NCI-H2171 (cell line): ENCODE measurements around the gene CCNI.
"Not testable (repeated sequence)": the region's sequence is repeated elsewhere in the genome, so short reads cannot be mapped to it uniquely, and the experiment has no call there.

Experiments
- DNase-seq: peaks from one replicate; lab custom pipeline; 2025; lab: John Stamatoyannopoulos, UW

CCNI gene

DNA sequence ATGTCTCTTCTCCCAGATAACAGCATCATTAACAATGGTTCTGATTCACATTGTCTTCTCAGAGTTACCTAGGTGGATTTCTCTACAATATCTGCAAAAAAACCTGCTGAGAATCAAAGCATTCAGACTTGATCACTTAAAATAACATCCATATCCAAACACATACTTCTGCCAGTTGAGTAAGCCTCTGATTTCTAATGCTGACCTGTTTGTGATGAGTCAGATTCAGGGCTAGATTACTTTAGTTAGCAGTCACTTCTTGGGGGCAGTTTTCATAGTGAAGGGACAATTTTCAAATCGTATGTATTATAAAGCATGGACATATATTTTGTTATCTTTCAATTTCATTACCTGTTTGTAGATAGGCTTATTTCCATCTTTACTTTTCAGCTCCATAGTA lies 35.5 kb downstream of the CCNI start:
- DNase-seq = no peak

DNA sequence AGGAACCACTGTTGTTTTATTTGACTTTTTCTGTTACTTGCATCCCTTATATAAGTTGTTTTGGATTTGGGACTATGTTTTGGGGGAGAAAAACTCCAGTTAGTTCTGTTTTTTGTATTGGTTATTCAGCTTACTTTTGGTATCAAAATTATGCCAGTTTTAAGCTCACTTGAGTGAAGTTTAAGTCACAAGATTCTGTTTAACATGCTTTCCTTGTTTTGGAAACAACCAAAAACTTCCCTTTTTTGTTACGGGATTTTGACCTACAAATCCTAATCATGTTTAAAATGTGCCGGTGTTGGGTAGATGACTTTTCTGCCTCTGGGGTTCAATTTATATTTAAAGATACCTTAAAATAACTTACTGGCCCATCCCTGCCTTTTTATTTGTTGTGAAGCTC lies 36.0 kb downstream of the CCNI start:
- no peak for DNase-seq

DNA sequence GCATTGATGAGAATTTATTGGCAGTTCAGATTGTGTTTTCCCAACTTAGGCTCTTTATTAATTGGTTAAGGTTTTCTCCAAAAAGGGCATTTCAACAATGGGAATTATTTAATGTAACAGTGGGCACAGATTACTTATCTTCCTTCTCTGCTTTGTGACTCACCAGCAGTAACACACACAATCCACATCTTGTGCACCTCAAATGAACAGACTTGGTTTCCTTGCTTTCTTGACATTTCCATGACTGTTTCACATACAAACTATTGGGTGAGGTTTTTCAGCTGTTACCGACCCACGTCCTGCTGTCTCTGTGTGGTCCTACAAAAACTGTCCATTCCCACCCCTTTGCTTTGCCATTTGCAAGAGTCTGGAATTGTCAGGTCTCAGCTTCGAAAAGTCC lies 38.1 kb downstream of the CCNI start:
- no peak for DNase-seq

DNA sequence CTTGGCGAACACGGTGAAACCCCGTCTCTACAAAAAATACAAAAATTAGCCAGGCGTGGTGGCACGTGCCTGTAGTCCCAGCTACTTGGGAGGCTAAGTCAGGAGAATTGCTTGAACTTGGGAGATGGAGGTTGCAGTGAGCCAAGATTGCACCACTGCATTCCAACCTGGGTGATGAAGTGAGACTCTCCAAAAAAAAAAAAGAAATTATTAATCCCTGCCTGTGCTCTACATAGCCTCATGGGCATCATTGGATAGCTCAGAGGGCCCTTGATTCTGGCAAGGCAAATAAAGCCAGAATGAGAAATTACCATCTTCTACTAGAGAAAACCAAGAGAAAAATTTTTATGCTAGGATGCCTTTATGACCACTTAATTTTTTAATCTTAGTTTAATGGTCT lies 38.6 kb downstream of the CCNI start:
- DNase-seq = not testable (repeated sequence)

DNA sequence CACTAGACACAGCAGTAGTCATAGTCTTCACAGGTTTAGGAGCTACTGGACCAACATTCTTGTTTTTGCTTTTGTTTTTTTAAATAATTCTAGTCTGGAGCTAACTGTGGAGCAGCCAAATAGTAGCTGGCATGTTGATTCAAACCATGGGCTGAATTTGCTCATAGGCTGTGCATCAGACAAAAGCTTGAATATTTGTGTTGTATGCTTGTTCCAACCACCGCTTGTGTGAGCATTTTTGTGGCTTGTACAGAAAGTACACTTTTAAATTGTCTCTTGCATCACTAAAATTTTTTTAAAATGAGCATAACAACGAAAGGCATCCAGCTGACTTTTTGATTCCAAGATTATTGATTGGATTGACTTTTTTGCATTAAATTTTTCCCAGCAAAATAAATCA lies 39.6 kb downstream of the CCNI start:
- no peak for DNase-seq

DNA sequence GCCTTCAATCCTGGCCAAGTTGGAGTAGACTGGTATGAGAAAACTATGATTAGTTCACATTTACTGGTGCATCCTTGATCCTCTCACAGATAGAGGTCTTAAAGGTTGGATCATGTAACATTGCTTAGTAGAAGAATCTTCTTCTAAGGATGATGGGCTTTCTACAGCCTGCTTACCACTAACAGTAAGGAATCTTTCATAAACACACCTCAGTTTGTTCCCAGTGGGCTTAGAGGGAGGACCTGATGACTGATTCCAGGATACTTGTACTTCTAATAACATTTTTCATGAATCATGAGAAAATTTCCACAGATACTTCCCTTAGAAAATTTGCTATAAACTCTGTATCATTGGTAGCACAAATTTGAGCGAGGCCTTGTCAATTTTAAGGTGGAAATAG lies 40.6 kb downstream of the CCNI start:
- no peak for DNase-seq

DNA sequence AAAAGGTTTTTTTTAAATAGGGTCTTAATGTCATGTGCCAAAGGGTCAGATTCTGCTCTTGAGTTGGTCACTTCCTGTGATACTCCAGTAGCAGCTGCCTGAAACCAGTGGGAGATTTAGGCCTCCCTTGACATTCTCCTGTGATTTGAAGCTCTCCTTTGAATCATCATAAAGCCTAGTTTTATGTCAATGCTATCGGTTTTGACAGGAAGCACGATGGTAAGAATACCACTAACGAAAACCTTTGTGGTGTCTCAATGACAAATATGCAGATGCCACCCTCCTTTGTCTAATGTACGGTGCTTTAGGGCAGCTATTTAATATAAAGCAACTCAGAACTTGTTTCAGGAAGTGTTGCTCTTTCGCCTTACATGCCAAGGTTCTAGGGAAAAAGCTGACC lies 44.2 kb downstream of the CCNI start:
- no peak for DNase-seq

DNA sequence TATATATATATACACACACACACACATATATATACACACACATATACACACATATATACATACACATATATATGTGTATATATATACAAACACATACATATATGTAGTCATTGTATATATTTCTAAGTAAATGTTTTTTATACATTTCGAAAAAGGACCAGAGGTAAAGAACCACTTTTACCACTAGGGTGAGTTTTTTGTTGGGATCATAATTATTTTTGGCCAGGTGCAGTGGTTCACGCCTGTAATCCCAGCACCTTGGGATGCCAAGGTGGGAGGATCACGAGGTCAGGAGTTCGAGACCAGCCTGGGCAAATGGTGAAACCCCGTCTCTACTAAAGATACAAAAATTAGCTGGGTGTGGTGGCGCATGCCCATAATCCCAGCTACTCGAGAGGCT lies 46.0 kb downstream of the CCNI start:
- not testable (repeated sequence) for DNase-seq

DNA sequence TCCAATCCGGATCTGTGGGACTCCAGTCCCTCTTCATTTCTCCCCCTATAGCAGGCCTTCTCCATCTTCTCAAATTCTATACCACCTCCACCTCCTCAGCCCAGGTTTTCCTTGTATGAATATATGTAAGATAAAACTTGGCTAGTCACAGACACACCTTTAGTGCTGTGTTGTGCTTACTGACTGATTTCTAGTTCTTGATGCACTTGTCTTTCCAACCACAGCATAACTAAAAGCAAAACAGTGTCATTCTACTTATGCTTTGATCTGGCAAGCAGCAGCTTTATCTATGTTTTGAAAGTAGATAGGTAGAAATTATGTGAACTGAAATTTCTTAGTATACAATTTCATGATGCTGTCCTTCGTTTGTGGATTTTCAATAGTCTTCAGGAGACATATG lies 47.5 kb downstream of the CCNI start:
- no peak for DNase-seq

DNA sequence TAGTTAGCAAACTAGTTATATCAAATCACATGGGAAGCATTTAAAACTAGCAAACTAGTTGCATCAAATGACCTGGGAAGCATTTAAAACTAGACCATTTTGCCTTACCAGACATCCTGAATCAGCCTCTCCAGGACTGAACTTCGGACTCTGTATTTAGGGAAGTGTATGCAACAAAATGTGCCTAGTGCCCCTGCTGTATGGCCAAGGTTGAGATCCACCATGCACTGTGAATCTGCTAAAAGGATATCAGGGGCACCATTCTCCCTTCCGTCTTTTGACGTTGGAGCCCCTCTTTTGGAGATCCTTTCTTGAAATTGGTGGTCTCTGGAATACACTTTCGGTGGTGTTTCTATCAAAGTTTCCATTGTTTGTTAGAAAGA lies 49.5 kb downstream of the CCNI start:
- no peak for DNase-seq

DNA sequence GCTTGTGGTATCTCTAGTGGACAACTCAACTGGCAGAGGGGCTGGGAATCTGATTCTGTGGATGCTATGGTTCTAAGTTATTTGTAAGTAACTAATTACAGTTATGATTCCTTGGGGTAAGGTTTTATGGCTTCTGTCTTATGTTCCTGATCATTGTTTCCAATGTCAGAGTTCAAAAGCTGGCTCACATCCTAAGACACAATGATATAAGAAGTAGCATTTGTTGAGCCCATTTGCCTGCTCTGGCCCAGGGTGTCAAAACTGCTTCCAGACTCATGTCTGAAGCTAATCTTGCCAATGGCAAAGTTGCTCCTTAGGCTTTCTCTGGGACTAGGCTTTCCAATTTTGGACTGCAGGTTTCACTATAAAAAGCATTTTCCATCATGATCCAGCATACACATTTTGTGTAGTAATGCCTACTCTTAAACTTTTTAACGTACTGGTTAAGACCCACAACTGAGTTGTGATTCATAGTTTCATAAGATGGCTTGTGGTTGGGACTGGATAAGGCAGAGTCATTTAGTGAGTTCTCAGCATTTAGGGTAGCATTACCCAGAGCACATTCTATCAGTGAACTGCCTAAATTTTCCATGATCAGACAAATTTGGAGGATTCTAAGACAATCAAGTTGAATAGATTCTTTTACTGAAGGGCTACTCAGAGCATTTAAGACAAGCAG lies 50.0 kb downstream of the CCNI start:
- no peak for DNase-seq

DNA sequence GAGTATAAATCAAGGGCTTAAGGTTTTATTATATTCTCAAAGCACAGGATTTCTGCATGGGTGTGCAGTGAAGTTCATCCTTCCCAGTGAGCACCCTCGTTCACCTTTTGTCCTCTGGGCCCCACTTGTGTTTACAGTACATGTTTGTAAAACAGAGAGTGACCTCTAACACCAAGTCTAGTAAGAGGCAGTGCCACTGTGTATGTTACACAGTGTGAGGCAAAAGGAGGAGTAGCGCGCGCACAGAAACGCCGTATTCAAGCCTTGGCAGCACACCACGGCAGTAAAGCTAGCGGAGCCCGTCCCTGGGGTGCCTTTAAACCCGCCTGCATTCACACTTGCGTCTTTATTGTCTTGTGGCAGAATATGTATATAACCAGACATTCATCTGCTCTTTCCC lies 51.9 kb downstream of the CCNI start:
- DNase-seq = no peak

DNA sequence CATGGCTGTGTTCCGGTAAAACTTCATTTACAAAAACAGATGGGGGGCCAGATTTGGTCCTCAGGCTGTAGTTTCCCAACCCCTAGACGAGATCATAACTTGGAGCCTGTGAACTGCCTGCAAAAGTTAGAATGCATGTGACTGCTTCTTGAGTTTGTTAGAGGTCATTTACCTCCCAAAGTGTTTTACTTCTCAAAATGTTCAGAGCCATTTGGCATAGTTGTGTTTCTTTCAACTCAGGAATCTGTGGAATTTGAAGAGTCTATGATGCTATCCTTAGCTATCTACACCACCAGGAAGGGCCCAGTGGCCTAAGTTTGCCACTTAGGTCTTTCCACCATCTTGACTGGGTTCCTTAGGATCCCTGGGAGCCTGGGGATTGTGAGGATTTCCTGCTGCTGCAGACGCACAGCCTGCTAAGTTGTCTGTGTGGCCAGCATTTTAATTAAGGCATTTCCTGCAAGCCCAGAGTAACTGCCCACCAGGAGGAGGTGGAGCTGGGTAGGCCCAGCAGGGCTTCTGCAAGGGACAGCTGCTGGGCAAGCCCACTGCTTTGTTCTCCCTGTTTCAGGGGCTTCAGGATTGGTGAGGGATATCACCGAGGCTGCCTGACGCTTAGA lies 53.1 kb downstream of the CCNI start:
- DNase-seq = no peak

DNA sequence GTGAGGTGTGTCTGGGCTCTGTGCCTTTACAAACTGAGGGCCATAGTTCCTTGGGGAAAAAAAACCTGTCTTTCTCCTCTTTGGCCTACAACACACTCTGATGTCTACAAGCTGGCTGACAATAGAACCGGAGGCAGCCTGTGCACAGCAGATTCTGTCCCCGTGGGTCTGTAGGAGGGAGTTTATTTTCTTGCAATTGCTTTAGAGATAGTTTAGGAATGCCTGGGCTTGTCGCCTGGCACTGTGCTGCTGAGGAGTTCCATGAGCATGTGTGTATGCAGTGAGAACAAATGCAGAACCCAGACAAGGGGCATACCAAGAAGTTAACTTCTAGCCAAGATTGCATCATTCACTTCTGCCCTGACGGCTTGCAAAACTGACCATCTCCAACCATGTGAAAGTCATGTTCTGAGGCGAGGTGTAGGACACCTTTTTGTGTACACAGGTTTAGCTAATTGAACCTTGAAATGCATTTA lies 54.1 kb downstream of the CCNI start:
- no peak for DNase-seq

DNA sequence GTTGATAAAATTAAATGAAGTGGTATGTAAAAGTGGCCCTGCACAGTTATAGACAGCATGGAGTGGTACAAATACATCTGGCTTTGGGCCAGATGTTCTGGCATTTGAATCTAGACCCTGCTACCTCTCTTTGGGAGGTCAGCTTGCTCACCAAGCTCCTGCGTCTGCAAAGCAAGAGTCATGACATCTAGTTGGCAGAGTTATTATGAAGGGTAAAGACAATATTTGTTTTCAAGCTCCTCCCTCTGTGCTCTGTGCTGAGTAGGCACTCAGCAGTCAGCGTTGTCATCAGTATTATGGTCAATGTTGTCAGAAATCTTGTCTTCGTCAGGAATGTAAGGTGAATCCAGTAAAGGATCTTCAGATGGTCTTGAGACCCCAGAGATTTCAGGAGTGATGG lies 55.8 kb downstream of the CCNI start:
- DNase-seq = no peak

DNA sequence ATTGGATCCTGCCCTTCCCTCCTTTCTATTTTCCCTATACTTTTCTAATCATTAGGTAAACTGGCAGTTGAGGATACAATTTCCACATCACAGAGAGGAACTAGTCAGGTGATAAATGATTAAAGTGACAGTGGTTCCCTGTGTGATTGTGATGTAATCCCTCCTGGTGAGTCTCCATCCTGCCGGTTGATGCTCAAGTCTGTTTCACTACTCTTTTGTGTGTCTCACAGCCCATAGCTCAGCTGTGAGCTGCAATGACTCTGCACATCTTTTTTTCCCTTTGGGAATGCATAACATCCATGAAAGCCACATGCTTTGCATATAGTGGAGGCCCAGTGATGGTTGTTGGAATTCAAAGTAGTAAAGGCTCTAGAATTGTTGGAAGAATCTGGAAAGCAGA lies 60.4 kb downstream of the CCNI start:
- DNase-seq = no peak

DNA sequence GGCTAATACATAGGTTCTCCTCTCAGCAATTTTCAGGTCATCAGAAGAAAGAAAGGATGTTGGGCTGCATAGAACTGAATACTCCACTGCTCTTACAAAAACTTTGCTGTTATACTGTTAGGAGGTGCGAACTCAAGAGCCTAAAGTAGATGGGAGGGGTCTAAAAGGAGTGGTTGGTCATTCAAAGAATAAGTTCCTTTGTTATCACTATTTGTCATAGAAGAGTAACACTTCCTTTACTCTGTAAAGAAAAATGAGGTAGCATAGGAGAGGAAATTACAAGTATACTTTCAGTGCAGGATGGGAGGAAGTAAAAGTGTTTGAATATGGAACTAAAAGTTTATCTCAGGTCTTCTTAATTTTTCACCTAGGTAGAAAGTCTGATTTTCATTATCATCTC lies 61.5 kb downstream of the CCNI start:
- DNase-seq = no peak

DNA sequence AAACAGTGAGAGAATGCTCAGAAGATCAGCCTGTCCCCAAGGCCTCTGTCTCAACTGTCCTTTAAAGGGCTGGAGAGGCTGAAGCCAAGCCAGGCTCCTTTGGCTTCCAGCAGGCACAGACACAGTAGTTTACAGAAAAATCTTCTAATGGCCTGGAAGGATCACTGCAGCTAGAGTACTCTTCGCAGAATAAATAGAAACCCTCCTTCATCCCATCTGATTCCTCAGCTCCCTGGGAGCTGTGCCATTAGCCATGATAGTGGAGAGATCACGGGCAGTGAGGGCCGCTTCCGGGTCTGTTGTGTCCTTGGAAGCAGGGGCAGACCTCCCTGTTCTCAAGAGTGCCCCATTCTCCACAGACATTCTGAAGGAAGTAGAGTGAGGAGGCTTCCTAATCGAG lies 63.1 kb downstream of the CCNI start:
- DNase-seq = no peak

DNA sequence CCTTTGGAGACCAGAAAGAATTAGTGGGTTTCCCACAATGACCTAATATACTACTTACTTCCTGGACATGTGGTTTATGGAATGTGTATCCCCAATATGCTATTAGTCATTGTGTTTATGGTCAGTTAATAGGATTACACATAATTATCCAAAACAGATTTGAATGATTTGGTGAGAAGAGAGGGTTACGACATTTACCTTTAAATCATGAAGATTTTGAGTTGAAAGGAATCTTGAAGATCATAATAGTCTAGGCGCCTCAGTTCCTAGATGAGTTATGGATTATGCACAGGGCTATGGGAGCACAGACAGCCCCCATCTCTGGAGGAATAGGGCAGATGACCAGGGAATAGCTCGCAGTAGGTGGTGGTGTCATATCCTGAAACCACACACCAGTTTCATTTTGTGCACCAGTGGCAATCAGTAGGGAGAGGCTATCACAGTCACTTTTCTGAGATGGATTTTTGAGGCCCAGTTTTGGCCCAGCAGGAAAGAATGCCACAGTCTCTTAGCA lies 64.9 kb downstream of the CCNI start:
- no peak for DNase-seq

DNA sequence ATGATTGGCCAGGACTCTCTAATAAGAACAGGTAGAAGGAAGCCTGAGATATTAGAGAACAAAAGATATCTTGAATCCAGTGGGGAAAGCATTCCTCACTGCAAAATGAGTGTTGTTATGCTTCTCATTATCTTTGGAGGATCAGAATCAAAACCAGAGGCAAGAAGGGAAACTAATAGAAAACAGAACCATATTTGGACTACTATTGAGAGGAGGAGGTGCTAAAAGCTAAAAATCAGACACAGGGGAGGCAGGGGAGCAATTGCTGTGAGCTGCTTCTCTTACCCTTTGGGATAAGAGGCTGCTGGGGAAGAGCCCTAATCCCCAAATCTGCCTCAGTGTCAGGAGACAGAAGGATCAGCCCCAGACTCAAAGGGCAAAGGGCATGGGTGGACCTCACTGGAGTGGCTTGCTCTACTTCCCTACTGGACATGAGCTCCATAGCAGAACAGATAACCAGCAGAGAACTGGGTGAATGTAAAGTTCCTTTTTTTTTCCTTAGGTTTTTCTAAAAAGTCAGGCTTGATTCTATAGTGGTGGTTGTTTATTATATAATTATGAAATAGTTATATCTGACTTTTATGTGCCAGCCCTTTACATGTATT lies 66.2 kb downstream of the CCNI start:
- no peak for DNase-seq

DNA sequence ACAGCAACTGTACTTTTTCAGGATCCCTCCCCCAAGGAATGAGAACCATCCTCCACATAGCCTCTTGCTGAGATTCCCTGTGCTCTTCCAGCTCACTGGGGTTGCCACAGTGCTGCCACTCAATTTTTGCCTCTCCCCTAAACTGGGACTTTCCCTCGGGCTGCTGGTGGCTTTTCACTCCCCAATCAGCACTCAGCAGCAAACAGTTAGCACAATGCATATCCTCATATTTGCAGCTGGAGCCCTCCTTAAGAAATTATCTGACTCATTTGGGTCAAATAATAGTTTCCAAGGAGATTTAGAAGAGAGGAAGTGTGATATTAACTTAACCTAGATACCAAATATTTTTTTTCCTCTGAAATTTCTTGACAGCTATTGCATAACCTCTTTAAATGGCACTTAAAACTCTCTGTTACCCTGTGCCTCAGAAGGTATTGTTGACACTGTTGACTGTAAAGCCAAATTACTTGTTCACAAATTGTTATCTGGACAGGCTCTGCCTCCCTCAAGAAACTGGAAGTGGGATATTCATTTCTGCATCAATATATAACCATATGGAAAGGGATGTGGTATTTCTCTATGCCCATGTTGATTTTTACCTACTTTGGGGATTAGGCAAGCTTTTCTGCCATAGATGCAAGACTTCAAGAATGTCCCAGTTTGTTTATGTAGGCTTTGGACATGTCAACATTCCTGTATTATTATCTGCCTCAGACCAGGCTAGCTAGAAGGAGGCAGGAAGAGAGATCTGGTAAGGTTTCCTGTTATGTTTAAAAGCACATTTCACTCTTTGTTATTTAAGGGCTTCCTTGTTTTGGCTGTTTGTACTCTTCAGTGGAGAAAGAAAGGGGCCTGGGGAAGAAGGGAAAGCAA lies 68.2 kb downstream of the CCNI start:
- DNase-seq = no peak

DNA sequence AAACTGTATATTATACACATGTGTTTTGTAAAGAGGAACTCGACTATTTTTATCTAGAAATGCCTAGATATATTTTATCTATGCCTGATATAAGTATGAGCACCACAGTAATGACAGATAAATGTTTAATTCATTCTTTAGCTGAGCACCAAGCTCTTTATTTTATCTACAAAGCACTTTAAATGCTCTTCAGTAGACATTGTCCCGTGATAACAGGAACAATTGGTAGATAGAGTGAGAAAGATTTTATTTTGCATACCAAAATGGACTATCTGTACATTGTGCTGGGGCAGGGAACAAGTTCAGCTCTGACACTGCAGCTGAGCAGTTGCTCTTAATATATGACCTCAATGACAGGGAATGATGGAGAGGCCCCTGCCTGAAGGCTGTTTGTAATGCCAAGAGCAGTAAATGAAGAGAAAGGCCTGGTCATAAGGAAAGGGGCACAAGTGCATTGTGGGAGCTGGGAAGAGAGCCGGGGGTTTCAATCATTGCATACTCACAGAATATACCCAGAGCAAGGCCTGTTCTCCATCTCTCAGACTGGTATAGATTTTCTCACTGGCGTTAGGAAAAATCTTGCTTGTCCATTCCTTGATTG lies 68.9 kb downstream of the CCNI start:
- no peak for DNase-seq
